Activated CD8-positive, alpha-beta memory T cell treated with anti-CD3 and anti-CD28 coated beads, Interleukin-2, amount 50 U/mL, for 48 hours (primary cell): ENCODE results near the gene POMT2.

Source experiments
- DNase-seq: peaks from one replicate; pipeline ENCODE4 v3.0.0-alpha.2; 2020

POMT2 gene

GRCh38 chr14:77264466-77265186 lies 56.1 kb downstream of the POMT2 start:
- no peak for DNase-seq

GRCh38 chr14:77260631-77261030 lies 60.1 kb downstream of the POMT2 start:
- no peak for DNase-seq

GRCh38 chr14:77260199-77260598 lies 60.5 kb downstream of the POMT2 start:
- DNase-seq: no peak

GRCh38 chr14:77259025-77259715 lies 61.5 kb downstream of the POMT2 start:
- no peak for DNase-seq

DNA sequence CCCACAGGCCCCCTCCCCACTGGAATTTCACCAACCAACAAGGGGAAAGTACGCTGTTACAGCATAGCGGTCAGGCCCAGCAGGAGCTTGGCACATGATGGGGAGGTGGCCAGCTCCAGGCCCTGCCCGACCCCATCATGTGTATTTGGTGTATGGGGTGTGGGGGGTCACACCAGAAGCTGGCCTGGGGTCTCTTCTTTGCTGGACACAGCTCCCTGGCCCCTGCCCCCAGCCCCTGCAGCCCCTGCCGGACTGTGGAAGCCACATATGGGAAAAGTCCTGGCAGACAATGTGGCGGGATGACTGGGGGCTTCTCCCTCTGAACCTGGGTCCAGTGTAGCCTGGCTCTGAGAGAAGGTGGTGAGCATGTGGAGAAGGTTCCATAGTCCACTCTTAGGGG lies 62.1 kb downstream of the POMT2 start:
- DNase-seq: no peak

DNA sequence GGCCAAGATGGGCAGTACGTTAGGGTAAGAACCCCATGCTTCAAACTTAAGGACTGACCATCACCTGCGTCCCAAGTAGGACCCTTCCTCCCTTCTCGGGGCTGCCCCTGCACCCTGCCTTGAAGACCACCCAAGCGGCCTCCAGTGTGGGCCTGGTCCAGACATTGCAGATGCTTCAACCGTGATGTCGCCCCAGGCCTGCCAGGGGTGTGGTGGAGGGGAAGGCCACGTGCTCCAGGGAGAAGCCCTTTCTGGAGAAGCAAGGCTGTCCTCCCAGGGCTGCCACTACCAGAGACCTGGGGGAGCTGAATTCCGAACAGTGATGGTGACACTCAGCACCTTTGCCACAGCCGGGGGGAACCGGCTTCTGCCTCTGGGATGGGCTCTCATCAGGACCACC lies 63.0 kb downstream of the POMT2 start:
- DNase-seq: no peak

DNA sequence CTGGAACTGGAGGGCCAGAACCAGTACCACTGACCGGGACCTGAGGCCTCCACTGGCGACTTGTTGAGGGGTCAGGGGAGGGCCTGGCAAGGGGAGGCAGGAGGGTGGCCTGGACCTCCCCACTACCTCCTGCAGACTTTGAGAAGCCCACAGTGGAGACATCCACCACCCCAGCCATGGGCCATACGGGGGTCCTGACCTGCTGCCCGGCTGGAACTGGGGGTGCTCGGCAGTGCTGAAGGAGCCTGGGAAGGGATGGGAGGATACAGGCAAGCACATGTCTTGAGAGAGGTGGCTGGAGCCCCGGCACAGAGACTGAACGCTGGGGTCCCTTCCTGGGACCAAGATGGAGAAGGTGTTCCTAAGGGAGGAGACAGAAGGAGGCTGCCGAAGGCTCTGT lies 64.0 kb downstream of the POMT2 start:
- no peak for DNase-seq

DNA sequence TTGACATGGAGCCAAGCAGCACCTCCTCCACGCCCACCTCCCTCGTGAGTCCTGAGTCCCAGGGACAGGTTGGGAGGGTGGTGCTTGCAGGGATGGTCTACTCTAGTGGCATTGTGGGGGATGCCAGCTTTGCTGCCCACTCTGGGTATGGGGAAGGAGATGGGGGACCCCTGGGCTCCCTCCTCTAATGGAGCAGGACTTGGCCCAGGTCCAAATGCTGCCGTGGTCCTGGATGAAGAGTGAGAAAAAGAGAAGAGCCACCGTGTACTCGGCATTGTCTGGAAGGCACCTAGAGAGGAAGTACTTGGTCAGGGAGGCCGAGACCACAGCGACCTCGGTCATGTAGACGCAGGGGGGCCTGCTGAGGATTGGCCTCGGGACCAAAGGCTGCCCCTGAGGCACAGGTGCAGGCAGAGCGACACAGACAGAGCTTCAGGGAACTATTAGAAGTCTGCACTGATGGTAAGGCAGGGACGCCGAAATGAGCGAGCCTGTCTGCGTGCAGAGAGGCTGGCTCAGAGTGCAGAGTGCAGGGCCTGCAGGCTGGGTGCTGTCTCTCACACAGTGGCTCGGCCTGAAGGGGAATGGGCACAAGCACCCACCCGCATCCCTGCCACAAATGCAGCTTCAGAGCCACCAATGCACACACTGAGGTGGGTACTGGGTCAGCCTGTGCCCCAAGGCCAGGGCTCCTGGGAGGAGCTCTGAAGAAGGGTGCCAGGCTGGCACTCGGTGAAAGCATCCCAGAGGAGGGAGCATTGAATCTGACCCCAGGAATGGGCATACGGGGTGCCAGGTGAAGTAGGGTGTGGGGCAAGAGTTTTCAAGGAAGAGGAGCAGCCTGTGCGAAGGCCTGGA lies 67.1 kb downstream of the POMT2 start:
- no peak for DNase-seq

- no peak for DNase-seq
Observed at GRCh38 chr14:77251870-77252269, 68.8 kb downstream of the POMT2 start.

DNA sequence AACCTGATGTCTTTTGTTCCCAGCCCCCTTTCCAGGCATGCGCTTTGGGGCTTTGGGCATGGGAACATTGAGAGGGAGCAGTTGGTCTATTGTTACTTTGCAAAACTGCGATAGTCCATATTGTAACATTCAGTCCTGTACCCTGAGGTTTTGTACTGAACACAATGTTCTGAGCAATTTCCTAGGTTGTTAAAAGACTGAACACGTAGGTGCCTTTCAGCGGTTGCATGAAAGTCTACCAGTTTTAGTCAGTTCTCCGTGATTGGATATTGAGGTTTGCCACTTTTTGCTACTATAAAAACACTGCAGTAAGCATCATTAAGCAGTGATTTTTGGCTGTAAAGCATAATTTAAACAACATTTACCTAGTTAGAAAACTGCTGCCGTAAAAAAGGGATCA lies 69.8 kb downstream of the POMT2 start:
- DNase-seq: no peak

DNA sequence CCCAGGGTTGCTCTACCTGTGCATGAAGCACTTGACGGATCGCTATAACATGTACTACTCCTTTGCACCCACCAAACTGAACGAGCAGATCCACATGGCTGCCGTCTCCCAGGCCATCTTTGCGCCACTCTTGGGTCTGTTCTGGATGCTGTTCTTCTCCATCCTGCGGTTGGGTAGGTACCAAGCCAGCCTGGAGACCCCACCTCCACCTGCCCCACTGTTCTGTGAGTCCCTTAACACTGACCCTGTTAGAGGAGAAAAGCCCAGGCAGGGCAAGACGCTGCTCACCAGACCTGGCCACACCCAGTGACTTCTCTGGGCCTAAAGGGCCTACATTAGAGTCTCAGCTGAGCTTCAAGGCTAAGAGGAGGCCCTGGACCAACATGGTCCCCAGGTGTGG lies 71.4 kb downstream of the POMT2 start:
- DNase-seq: no peak

GRCh38 chr14:77248666-77249065 lies 72.0 kb downstream of the POMT2 start:
- no peak for DNase-seq

- no peak for DNase-seq
Observed at GRCh38 chr14:77246784-77247183, 73.9 kb downstream of the POMT2 start.

DNA sequence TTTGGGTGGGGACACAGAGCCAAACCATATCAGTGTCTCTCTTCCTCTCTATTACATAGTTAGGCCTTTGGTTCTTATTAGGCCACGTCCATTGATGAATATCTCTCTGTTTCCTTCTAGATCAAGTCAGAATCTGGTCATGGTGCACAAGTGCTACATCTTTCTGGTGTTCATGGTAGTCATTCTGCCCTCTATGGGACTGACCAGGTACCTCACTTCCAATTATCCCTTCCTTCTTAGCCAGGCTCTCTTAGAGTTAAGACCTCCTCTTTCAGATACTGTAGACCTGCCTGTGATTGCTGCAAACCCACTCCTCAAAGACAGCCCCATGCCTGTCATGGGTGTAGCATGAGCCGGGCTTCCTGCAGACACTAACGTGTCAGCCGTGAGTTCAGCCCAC lies 74.9 kb downstream of the POMT2 start:
- no peak for DNase-seq

- DNase-seq: no peak
Observed at GRCh38 chr14:77243853-77244252, 76.8 kb downstream of the POMT2 start.

DNA sequence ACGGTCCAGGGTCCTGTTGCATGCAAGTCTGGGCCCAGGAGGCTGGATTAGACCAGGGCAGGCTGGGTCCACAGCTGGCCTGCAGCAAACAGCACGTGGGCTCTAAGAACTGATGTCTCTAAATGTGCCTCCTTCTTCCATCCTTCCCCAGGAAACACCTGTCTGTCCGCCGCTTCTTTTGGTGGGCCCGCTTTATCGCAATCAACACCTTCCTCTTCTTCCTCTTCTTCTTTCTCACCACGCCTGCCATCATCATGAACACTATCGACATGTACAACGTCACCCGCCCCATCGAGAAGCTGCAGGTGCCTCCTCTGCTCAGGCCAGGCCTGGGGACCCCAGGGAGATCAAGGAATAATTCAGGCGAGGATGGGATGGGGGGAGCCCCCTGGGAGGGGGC lies 77.9 kb downstream of the POMT2 start:
- no peak for DNase-seq

DNA sequence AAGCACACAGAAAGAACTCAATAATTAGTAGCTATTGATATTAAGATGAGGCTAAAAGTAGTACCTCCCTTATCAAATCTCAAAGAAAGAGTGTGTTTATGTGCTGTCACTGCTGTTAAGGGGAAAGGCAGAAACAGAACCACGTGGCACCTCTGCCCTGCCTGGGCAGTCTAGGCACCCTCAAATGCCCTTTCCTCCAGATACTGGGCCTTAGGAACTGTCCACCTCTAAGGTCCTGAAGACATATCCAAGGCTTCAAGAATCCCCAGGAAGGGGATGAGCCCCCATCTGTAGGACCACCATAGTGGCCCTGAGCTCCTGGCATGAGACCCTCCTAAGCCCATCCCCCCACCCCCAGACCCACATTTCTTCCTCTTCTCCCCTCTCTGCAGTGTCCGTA lies 78.7 kb downstream of the POMT2 start:
- DNase-seq: no peak

DNA sequence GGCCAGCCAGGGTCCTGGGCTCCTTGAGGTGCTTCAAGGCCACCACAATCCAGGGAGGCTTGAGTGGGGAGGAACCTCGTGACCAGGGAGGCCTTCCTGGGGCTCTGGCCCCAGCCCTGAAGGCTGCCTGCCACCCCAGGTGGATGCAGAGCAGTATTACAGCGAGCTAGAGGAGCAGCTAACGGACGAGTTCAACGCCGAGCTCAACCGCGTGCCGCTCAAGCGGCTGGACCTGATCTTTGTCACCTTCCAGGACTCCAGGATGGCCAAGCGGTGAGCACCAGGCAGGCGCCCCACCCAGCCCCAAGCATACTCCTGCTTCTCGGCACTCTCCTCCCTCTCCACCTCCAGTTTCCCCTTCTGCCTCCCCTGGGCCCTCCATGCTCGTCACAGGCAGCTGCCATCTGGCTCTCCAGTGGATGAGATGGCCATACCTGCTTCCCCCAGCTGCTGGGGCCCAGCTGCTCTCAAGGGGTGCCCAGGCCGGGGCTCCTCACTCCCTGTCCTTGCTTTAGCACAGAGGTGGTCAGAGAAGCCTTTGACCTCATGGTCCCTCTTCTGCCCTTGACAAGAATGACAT lies 80.3 kb downstream of the POMT2 start:
- DNase-seq: no peak

- no peak for DNase-seq
Observed at GRCh38 chr14:77239412-77239811, 81.3 kb downstream of the POMT2 start.

- no peak for DNase-seq
Observed at GRCh38 chr14:77238996-77239395, 81.7 kb downstream of the POMT2 start.

DNA sequence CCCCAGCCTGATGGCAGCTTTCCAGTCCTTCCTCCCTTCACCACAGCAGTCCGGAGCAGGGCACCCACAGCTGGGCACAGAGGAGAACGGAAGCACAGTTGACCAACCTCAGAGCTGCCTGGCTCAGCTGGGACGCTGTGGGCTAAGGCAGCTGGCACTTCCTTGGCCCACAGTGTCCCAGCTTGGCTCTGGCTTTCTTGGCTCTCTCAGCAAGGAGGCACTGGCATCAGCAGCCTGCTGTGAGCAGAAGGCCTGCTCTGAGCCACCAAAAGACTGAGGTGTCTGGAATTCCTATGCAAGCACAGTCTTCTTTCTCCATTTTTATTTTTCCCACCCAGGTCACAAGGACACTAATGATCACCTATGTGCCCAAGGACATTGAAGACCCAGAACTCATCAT lies 82.3 kb downstream of the POMT2 start:
- no peak for DNase-seq

DNA sequence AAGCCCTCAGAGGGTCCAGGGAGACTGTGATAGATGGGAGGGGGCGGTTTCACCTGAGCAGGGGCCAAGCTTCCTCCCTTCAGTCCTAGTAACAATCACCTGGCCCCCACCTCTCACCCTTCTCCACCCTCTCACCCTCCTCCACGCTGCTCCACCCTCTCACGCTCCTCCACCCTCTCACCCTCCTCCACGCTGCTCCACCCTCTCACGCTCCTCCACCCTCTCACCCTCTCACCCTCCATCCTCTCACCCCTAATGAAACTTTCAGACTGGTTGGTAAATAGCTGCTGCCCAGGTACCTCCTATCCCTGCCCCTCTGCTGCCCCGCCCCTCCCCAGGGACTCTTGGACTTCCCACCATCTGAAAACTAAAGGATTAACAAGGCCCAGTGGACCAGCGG lies 83.9 kb downstream of the POMT2 start:
- no peak for DNase-seq

DNA sequence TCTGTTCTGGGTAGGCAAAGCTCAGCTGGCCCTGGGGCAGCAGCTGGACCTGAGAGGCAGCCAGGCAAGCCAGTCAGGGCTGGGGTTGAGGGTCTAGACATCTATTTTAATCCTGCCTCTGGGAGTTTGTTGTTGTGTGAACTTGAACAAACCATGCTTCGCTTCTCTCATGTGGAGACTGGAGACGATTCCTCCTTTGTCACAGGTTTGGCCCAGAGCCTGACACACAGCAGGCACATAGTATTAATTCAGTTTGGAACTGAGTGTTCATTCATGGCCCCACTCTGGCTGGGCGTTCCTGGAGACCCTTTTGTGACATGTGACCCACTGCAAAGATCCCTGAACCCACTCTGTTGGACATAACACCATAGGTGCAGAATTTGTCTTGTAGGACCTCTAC lies 89.0 kb downstream of the POMT2 start:
- DNase-seq: no peak

DNA sequence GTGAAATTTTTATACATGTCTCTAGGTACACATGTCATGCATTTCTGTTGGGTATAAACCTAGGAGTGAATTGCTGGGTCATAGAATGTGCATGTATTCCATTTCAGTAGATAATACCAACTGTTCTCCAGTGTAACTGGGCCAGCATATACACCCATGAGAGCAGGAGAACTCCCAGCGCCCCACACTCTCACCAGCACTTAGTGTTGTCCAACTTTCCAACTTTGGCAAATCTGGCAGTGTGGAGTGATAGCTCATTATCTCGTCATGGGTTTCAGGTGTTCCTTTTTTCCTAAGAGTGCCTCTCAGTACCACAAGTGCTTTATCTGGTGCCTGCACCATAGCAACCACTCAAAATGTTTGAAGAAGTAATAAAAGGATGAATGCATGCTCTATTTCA lies 89.8 kb downstream of the POMT2 start:
- no peak for DNase-seq
